Panc1 (cell line): Measurements from ENCODE around the gene AFF2. TPM values are rescaled to one million over a fixed set of nuclear protein-coding genes. Genes with fewer than 3 reads are reported as not detected.

Source experiments
- ATAC-seq: fragments of 200-7000 bp; cut with Tn5 transposase; 2 replicates; pipeline ENCODE4 v1.9.1; 2020; ENCODE audit warnings: mild to moderate bottlenecking, moderate library complexity
- BruUV-seq: library from RNA; stranded (reverse); fragments of 400-500 nt; replicated peaks from 2 replicates; lab custom pipeline; 2021; lab: Mats Ljungman, UMichigan
- CTCF ChIA-PET: fragments of 300-600 bp; sonication (Branson Sonifier 250); formaldehyde crosslinking; loops from one replicate; lab custom pipeline; 2022; ENCODE audit warnings: antibody characterized with exemption; lab: Charles Lee
- POLR2A ChIA-PET: fragments of 300-600 bp; sonication (Branson Sonifier 250); formaldehyde crosslinking; loops from one replicate; lab custom pipeline; 2022; ENCODE audit warnings: antibody characterized with exemption; lab: Charles Lee
- DNase-seq: peaks from one replicate; pipeline ENCODE4 v3.0.0-alpha.2; 2010; ENCODE audit warnings: low read depth, low spot score
- H3K27ac ChIP-seq: 2 replicates; pipeline ENCODE4 v1.5.1; 2011; ENCODE audit warnings: mild to moderate bottlenecking, low read length, inconsistent platforms
- H3K27me3 ChIP-seq: fragments of 200-500 bp; sonication (Bioruptor generic); 2 replicates; pipeline ENCODE4 v1.6.0; 2014; ENCODE audit warnings: low read length, inconsistent platforms; ENCODE audit not compliant: control insufficient read depth, insufficient read depth
- H3K36me3 ChIP-seq: fragments of 200-500 bp; sonication (Bioruptor generic); 2 replicates; pipeline ENCODE4 v1.5.1; 2014; ENCODE audit warnings: inconsistent platforms, mild to moderate bottlenecking, low read length, moderate library complexity; ENCODE audit not compliant: control insufficient read depth, insufficient read depth
- H3K4me1 ChIP-seq: 2 replicates; pipeline ENCODE4 v1.5.1; 2011; ENCODE audit warnings: inconsistent platforms, mild to moderate bottlenecking, low read length, moderate library complexity; ENCODE audit not compliant: control insufficient read depth, insufficient read depth
- H3K4me3 ChIP-seq, 2 experiments: 2 replicates each; pipeline ENCODE4 v1.5.1; 2011 to 2012; ENCODE audit warnings: low read depth in 2 of 2, low read length in 2 of 2, mild to moderate bottlenecking in 2 of 2, inconsistent platforms in 1 of 2, moderate library complexity in 1 of 2
- H3K9me3 ChIP-seq: fragments of 200-500 bp; sonication (Bioruptor generic); 2 replicates; pipeline ENCODE4 v1.5.1; 2014; ENCODE audit warnings: low read depth, mild to moderate bottlenecking, inconsistent platforms, low read length, moderate library complexity; ENCODE audit not compliant: control insufficient read depth, insufficient read depth
- CTCF ChIP-seq: fragments of 450-650 bp; IDR thresholded peaks from 2 replicates; pipeline ENCODE4 v1.5.1; 2017; ENCODE audit warnings: mild to moderate bottlenecking
- POLR2AphosphoS5 ChIP-seq: IDR thresholded peaks from 2 replicates; pipeline ENCODE4 v1.6.1; 2012; ENCODE audit warnings: mild to moderate bottlenecking, low read depth, low read length, moderate library complexity
- REST ChIP-seq, 2 experiments: IDR thresholded peaks; 2 replicates each; pipeline ENCODE4 v1.6.1; 2011 to 2012; ENCODE audit warnings: low read depth in 2 of 2, control low read depth in 1 of 2, low read length in 1 of 2, mild to moderate bottlenecking in 1 of 2, moderate library complexity in 1 of 2; ENCODE audit not compliant: insufficient read depth in 1 of 2
- SIN3A ChIP-seq: IDR thresholded peaks from 2 replicates; pipeline ENCODE4 v1.6.1; 2012; ENCODE audit warnings: low read depth, mild to moderate bottlenecking, low read length, moderate library complexity, borderline replicate concordance; ENCODE audit not compliant: insufficient read depth
- TCF7L2 ChIP-seq: IDR thresholded peaks from 2 replicates; pipeline ENCODE4 v1.6.1; 2011; ENCODE audit warnings: mild to moderate bottlenecking, low read depth, low read length, inconsistent platforms
- in situ Hi-C: cut with HindIII; loops from 2 replicates; pipeline ENCODE4 v1.10.0; 2016; ENCODE audit warnings: low sequenced_read_pairs, low pct_unique_long_range_greater_than_20kb
- intact Hi-C: fragments of 100-400 bp; cut with micrococcal nuclease; formaldehyde crosslinking; loops from one replicate; pipeline ENCODE4 v1.10.0; 2022; ENCODE audit not compliant: unreplicated experiment
- total RNA-seq: library from RNA; stranded (reverse); gene quantifications from one replicate; pipeline ENCODE4 v1.2.1, GENCODE V29; 2021; ENCODE audit not compliant: unreplicated experiment

AFF2 gene
- total RNA-seq, 1 experiment from 2014 or later, result 0.05 TPM

GRCh38 chrX:148567229-148567628, 66.8 kb downstream of the AFF2 start:
- ATAC-seq (no peak), DNase-seq (no peak)
- Histone ChIP-seq H3K27me3 (no peaks in the 10 kb centered on the region), H3K4me1 (no peaks in the 10 kb centered on the region), H3K9me3 (no peaks in the 10 kb centered on the region), H3K27ac (no peak overlapping the region), H3K36me3 (no peaks in the 10 kb centered on the region), H3K4me3 (no peak overlapping the region)
- intact Hi-C loops (no loop called here), in situ Hi-C loops (no loop called here)
- no TSS peak for BruUV-seq
- TF ChIP-seq TCF7L2, result no peak
- no peak for TF ChIP-seq REST (IDR thresholded peaks at IDR 0.05; ENCODE audit: insufficient read depth in 1 of 2, low read depth in 2 of 2, low read length in 1 of 2)
- POLR2A ChIA-PET, result no interaction called here
- CTCF ChIA-PET, result no interaction called here

- Histone ChIP-seq H3K4me1 (no peaks in the 10 kb centered on the region), H3K27ac (no peak overlapping the region), H3K9me3 (no peaks in the 10 kb centered on the region), H3K4me3 (no peak overlapping the region), H3K27me3 (no peaks in the 10 kb centered on the region), H3K36me3 (no peaks in the 10 kb centered on the region)
- CTCF ChIA-PET, result no interaction called here
- DNase-seq (no peak), ATAC-seq (no peak)
- in situ Hi-C loops (no loop called here), intact Hi-C loops (no loop called here)
- TF ChIP-seq SIN3A, result no peak
- no peak for TF ChIP-seq REST (IDR thresholded peaks at IDR 0.05; ENCODE audit: insufficient read depth in 1 of 2, low read depth in 2 of 2, low read length in 1 of 2)
- no peak for TF ChIP-seq POLR2AphosphoS5
- TF ChIP-seq CTCF, result no peak
- TF ChIP-seq TCF7L2, result no peak
- no TSS peak for BruUV-seq
- POLR2A ChIA-PET, result no interaction called here
Observed at GRCh38 chrX:148567779-148568178, 67.4 kb downstream of the AFF2 start.
